Mononuclear cell (primary cell): ENCODE results near the gene WDR3. TPM values are rescaled to one million over a fixed set of nuclear protein-coding genes. Genes with fewer than 3 reads are reported as not detected.

ENCODE experiments used
- H3K27me3 ChIP-seq: 2 replicates; pipeline ENCODE4 v1.6.0; 2011; ENCODE audit warnings: low read length, control low read depth; ENCODE audit not compliant: insufficient read depth
- H3K4me1 ChIP-seq: 2 replicates; pipeline ENCODE4 v1.5.1; 2011; ENCODE audit warnings: mild to moderate bottlenecking, low read length, control low read depth; ENCODE audit not compliant: insufficient read depth
- H3K4me3 ChIP-seq: 2 replicates; pipeline ENCODE4 v1.5.1; 2011; ENCODE audit warnings: mild to moderate bottlenecking, low read length, moderate library complexity
- H3K9me3 ChIP-seq: 2 replicates; pipeline ENCODE4 v1.5.1; 2011; ENCODE audit warnings: low read depth, mild to moderate bottlenecking, control low read depth, low read length
- total RNA-seq: library from RNA; depleted of rRNA; stranded (reverse); fragments of >200 nt; gene quantifications from one replicate; pipeline ENCODE4 v1.2.3, GENCODE V29; 2012

Gene WDR3
- total RNA-seq, 1 donor, result 4.5 TPM

GRCh38 chr1:117981455-117982192, 52.1 kb downstream of the WDR3 start:
- no peak overlapping the region for H3K4me3 ChIP-seq
- no peaks in the 10 kb centered on the region for H3K9me3 ChIP-seq
- H3K27me3 ChIP-seq, result no peaks in the 10 kb centered on the region
- H3K4me1 ChIP-seq, result no peaks in the 10 kb centered on the region

GRCh38 chr1:117985239-117985638, 55.7 kb downstream of the WDR3 start:
- Histone ChIP-seq H3K4me3 (no peak overlapping the region), H3K27me3 (no peaks in the 10 kb centered on the region), H3K4me1 (no peaks in the 10 kb centered on the region), H3K9me3 (no peaks in the 10 kb centered on the region)

DNA sequence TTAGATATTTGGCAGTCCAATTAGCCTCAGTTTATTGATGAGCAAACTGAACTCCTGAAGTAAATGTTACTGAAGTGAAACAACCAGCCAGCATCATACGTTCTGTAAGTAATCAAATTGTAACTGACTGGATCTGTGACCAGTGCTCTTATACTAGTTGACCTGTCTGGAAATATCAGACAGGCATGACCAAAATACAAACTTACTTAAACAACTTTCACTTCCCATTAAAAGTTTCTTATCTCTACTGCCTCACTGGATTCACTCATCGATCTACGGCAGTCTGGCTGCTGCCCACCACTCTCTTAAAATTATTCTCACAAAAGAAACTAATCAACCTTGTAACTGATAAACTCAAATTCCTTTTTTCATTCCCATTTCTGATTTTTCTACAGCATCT, 56.4 kb downstream of the WDR3 start:
- Histone ChIP-seq H3K4me1 (no peaks in the 10 kb centered on the region), H3K4me3 (no peak overlapping the region), H3K9me3 (no peaks in the 10 kb centered on the region), H3K27me3 (no peaks in the 10 kb centered on the region)

- H3K9me3 ChIP-seq, result no peaks in the 10 kb centered on the region
- H3K27me3 ChIP-seq, result peaks cover 4% of the 10 kb centered on the region
- no peaks in the 10 kb centered on the region for H3K4me1 ChIP-seq
- H3K4me3 ChIP-seq, result no peak overlapping the region
These were observed 74.8 kb downstream of the WDR3 start for GRCh38 chr1:118004312-118004711.

DNA sequence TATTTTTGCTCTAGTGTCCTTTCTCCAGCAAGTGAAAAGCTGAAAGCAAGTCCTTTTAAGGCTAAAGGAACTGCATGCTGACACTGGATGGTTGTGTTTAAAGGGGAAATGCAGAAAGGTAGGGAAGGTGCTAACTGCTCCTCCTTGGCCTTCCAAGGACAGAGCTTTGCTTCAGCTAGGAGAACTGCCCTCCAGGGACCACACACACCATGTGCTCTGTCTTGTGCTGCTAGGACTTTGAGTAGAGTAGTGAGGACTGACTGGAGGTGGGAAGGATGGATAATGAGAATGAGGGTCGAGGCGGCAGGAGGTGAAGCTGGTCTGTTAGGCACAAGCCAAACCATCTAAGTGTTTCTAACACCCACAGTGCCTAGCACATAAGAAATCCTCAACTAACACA, 77.9 kb downstream of the WDR3 start:
- H3K9me3 ChIP-seq, result no peaks in the 10 kb centered on the region
- H3K4me1 ChIP-seq, result no peaks in the 10 kb centered on the region
- H3K4me3 ChIP-seq, result no peak overlapping the region
- H3K27me3 ChIP-seq, result peaks cover 4% of the 10 kb centered on the region

DNA sequence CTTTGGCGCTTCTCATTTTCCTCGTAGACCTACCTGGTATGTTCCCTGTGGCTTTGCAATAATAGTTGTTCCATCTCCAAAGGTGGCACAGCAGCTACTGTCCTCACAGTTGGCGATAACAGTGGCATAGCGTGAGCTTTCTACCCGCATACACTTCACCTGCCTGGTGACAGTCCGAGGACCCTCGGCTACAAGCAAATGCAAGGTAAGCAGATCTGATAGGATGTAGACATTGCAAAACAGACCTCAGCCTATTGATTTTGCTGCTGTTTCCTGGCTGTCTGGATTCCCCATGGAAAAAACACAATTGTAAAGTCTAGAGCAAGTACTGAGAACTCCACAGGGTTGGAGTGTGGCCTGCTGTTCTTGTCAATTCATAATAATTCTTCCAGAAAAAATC, 78.5 kb downstream of the WDR3 start:
- Histone ChIP-seq H3K4me3 (no peak overlapping the region), H3K27me3 (peaks cover 4% of the 10 kb centered on the region), H3K9me3 (no peaks in the 10 kb centered on the region), H3K4me1 (no peaks in the 10 kb centered on the region)

DNA sequence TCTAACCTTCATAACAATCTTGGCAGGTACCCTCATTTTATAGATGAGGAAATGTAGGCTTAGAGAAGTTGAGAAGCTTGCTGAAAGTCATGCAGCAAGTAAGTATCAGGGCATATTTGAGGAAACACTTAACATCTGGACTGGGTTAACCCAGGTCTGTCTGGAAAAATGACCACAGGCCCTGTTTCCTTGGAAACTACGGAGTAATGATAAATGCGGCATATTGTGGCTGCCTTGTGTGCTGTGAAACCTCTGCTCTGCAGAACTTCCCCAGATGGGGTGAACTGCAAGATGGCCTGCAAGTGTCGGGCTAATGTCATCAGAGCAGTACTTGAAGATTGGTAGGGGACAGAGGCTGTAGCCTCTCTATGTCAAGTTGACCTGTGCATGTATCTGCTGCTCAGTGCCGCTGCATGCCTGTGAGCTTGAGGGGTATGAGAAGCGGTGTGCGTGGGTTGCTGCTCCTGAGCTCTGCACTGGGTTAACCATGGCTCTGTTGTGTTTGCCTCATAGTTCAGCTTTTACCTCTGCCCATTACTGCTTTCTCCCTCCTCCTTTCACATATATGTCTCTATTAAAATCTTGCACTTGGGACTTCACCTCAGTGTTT, 83.1 kb downstream of the WDR3 start:
- Histone ChIP-seq H3K4me3 (no peak overlapping the region), H3K4me1 (no peaks in the 10 kb centered on the region), H3K27me3 (no peaks in the 10 kb centered on the region), H3K9me3 (no peaks in the 10 kb centered on the region)

GRCh38 chr1:118013336-118013735, 83.8 kb downstream of the WDR3 start:
- Histone ChIP-seq H3K27me3 (no peaks in the 10 kb centered on the region), H3K9me3 (no peaks in the 10 kb centered on the region), H3K4me1 (no peaks in the 10 kb centered on the region), H3K4me3 (no peak overlapping the region)

- Histone ChIP-seq H3K27me3 (no peaks in the 10 kb centered on the region), H3K4me3 (no peak overlapping the region), H3K4me1 (no peaks in the 10 kb centered on the region), H3K9me3 (no peaks in the 10 kb centered on the region)
These were observed 84.4 kb downstream of the WDR3 start for GRCh38 chr1:118013938-118014337.

Other genes starting within 250 kb of the WDR3 start
- gene GDAP2, start 118 bp upstream of the WDR3 start, total RNA-seq, result 27.8 TPM